GM18909 (cell line): ENCODE measurements around the gene METTL1.

Experiments
- ATAC-seq: cut with Tn5 transposase; IDR thresholded peaks from one replicate; pipeline ENCODE4 v1.9.1; 2021; ENCODE audit warnings: mild to moderate bottlenecking; ENCODE audit not compliant: unreplicated experiment, poor library complexity

Gene METTL1

GRCh38 chr12:57740656-57741412 lies 31.1 kb downstream of the METTL1 start:
- ATAC-seq = peak; percentile 56

- ATAC-seq = no peak
Measured at GRCh38 chr12:57739914-57740538, 31.9 kb downstream of the METTL1 start.

- no peak for ATAC-seq
Measured at GRCh38 chr12:57739387-57739786, 32.5 kb downstream of the METTL1 start.

- ATAC-seq = no peak
Measured at GRCh38 chr12:57738661-57739237, 33.2 kb downstream of the METTL1 start, which contains the start of gene AGAP2. Gene AGAP2, minus strand, starts transcription at chr12:57738742. Its CDS starts 496 bp downstream, at chr12:57738246.

GRCh38 chr12:57737467-57738460 lies 34.1 kb downstream of the METTL1 start:
- ATAC-seq = no peak

- ATAC-seq = no peak
Measured at GRCh38 chr12:57736741-57737466, 35.0 kb downstream of the METTL1 start.

DNA sequence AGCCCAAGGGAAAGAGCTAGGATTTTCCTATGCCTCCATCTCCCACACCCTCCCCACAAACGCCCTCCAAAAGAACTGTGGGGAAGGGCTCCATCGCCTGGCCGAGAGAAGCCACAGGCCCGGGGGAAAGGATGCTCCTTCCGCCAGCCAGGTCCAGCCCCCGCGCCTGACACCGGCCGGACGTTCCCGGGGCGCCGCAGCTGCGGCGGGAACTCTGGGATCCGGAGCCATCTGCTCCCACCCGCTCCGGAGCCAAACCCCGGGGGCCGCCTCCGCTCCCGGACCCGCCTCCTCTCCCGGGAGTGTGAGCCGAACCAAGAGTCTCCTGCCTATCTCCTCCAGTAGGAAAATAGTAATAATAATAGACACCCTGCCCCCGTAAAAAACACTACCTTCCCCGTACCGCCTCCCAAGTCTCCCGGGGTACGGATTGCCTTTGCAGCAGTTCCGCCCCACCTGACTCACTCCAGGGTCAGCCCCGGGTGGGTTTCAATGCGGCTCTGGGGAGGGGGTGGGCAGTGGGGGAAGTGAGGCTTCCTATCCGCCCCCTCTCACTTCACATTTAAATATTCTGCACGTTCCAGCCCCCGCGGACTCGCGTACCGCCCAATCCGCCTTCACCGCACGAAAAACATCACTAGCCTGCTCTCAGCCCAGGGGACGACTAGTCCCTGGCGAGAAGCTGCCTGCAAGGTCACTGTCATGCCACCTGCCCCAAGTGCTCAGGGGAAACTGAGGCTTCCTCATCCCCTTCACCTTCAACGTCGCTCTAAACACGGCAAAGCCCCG lies 35.8 kb downstream of the METTL1 start:
- no peak for ATAC-seq

DNA sequence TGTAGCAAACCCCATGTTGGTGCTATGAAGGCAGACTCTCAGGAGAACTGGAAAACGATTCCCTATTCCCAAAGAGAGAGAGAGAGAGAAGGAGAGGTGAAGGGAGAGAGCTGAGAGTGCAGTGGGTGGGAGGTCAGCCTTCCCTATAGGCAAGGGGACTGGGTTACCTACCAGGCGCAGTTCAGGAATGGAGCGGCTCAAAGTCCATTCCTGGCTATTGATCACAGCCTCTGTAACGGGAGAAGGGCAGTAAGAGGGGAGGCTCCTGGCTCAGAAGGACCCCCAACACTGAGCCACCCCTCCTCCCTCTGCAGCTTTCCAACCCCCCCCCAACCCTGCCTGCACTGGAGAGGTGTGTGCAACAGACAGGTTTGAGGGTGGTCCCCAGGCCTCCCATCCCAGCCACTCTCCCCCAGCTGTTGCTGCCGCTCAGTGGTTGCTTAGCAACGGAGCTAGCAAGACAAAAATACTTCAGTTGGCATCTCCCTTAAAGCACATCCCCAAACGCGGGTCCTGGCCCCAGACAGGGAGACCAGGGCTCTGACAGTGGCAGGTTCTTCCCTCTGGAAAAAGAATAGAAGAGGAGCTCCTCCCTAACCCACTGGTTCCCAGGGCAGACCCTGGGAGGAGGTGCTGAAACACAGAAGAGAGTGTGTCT lies 36.6 kb downstream of the METTL1 start:
- ATAC-seq = no peak

DNA sequence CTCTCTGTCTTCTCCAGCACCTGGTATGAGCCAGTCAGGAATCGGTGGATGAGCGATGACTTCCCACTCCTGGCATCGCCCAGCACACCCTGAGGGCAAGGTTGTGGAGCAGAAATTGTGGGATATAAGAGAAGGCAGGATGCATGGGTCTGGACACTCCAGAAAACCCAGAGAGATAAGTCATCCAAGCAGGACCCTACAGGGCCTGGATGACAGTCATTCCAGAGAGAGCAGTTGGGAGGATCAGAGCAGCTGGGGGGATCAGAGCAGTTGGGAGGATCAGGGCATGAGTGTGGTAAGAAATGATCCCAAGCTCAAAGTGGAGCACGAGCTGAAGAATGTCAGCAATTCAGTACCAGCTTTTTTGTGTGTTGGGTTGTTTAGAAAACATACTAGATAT lies 37.3 kb downstream of the METTL1 start:
- ATAC-seq = no peak

DNA sequence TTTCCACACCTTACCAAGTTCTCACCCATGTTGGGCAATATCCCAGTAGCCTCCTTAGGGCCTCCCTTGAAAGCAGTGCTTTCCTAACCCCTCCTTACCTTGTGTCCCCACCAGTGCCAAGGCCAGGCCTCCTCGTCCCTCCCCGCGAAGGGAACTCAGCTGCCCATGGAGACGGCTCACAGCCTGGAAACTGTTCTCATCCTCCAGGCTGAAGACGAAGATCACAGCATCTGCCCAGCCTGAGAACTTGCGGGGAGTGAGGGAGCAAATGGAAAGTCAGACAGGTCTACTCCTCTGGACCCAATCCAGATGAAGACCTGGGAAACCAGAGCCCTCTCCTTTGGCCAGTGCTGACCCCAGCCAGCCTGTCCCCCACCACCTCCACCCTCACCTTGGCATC lies 38.0 kb downstream of the METTL1 start:
- no peak for ATAC-seq

GRCh38 chr12:57732726-57733593 lies 38.9 kb downstream of the METTL1 start:
- ATAC-seq = no peak

- ATAC-seq = no peak
Measured at GRCh38 chr12:57732270-57732669, 39.6 kb downstream of the METTL1 start.

DNA sequence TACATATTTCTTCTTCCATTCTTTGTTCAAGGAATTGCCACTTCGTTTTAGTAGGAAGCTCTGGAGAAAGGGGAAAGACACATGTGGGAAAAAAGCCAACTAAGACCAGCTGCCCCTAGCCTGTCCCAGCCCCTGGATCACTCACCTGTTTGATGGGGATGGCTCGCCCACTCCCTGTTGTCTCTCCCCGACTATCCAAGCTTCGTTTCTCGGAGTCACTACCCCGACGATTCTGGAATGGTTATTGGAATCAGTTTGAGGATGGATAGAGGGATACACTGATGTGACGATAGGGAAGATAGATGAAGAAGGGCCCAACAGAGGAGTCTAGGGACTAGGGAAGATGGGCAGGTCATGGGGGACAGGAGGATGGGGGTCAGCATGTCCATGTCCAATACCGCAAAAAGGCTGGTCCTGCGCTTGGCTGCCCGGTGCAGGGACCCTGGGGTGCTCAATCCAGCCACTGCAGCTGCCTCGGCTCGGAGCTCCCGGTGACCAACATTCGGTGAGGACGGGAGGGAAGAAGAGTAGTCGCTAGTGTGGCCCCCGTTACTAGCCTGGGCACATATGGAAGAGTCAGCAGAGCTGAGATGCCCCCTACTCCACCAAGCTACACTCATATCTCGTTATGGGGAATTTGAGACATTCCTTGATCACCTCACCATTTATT lies 40.4 kb downstream of the METTL1 start:
- no peak for ATAC-seq

GRCh38 chr12:57730336-57731067 lies 41.4 kb downstream of the METTL1 start:
- ATAC-seq = no peak

GRCh38 chr12:57729321-57729844 lies 42.5 kb downstream of the METTL1 start:
- ATAC-seq = no peak

- no peak for ATAC-seq
Measured at GRCh38 chr12:57727758-57728395, 44.0 kb downstream of the METTL1 start.
